Suppressor macrophage treated with lipopolysaccharide for 4 hours (primary cell): ENCODE measurements around the gene PLCD1.
"Not testable (repeated sequence)": the region's sequence is repeated elsewhere in the genome, so short reads cannot be mapped to it uniquely, and the experiment has no call there.

ENCODE experiments used
- DNase-seq: peaks from one replicate; pipeline ENCODE4 v3.0.0-alpha.2; 2020

Gene PLCD1

DNA sequence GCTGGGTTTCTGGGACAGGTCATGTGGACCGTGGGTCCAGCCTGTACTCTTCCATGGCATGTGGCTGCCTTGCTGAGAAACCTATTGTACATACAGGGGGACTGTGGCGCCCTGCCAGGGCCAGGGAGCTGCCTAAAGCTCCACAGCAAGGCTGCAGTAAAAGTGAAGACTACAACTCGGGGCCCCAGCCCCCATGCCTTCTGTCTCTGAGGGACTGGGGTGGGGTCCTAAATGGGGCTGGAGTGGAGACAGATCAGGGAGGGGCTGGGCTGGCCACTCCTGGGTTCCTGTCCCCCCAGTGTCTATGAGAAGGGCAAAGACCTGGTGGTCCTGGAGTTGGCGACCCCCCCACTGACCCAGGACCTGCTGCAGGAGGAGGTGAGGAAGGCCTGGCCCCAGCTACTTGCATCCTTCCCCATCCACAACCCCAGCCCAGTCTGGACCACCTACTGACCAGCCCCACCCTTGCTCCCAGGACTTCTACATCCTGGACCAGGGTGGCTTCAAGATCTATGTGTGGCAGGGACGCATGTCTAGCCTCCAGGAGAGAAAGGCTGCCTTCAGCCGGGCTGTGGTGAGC lies 31.6 kb downstream of the PLCD1 start:
- DNase-seq, result no peak

DNA sequence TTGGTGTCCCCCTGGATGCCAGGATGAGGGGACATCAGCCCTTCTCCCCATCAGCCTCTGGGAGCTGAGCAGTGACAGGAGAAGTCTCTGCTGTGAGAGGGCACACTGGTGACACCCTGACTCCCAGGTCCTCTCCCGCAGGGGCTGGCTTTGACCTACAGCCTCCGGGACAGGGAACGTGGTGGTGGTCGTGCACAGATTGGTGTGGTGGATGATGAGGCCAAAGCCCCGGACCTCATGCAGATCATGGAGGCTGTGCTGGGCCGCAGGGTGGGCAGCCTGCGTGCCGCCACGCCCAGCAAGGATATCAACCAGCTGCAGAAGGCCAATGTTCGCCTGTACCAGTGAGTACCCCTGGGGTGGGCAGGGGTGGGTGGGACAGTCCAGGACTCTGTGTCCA lies 32.1 kb downstream of the PLCD1 start:
- DNase-seq, result no peak

DNA sequence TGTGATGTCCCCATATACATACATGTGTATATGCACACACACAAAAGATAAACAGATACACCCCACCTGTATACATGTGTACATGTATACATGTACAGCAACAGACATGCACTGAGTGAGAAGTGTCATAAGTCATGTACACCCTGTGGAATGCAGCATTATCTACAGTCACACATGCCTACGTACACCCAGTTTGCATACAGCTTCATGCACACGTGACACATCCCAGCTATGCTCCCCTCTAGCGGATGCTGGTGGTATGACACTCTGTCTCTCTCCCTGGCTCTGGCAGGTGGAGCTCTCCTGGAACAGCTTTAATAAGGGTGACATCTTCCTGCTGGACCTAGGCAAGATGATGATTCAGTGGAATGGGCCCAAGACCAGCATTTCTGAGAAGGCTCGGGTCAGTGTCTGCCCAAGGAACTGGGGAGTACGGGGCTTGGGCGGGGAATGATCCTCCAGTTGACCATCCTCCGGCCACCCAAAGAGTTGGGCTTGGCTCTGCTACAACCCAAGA lies 32.6 kb downstream of the PLCD1 start:
- DNase-seq, result peak; percentile 84

DNA sequence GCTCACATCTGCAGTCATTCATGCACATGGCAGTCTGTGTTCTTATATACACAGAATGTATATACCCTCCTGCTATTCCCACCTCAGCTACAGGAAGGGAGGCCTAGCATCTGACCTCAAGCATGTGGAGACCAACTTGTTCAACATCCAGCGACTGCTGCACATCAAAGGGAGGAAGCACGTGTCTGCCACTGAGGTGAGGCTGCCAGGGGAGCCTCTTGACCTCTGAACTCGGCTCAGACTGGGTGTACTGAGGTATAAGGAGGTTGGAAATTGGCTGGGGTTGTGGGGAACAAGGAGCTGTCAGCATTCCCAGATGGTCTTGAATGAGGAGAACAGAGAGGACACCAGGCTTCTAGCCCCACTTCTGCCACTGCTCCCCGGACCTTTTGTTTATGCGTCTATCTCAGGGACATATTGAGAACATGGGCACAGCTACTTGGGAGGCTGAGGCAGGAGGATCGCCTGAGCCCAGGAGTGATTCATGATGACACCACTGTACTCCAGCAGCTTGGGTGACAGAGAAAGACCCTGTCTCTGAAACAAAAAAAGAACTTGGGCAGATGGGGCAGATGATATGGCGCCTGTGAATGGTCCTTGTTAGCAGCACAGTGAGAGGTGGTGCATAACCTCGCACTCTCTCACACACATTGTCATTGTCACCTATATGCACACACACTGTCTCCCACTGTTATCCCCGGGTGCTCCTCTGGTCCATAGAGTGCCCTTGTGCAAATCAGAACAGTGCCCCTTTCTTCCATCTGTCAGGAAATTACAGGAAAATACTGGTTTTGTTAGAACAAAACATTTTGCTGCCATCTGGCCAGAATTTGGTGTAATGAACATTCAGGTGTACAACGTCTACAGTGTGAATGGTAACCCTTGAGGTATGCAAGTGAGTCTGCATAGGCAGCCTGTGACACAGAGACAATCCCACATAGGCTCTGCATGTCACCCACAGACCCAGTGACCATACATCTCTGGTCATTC lies 33.5 kb downstream of the PLCD1 start:
- DNase-seq, result no peak

DNA sequence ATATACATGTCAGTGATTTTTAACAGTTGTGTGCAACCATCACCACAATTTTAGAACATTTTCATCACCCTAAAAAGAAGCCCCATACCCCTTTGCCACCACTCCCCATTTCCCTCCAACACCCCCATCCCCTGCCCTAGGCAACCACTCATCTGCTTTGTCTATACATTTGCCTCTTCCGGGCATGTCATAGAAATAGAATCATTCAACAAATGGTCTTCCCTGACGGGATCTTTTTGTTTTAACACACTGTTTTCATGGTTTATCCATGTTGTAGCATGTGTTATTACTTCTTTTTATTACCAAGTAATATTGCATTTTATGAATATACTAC lies 34.8 kb downstream of the PLCD1 start:
- DNase-seq, result no peak

DNA sequence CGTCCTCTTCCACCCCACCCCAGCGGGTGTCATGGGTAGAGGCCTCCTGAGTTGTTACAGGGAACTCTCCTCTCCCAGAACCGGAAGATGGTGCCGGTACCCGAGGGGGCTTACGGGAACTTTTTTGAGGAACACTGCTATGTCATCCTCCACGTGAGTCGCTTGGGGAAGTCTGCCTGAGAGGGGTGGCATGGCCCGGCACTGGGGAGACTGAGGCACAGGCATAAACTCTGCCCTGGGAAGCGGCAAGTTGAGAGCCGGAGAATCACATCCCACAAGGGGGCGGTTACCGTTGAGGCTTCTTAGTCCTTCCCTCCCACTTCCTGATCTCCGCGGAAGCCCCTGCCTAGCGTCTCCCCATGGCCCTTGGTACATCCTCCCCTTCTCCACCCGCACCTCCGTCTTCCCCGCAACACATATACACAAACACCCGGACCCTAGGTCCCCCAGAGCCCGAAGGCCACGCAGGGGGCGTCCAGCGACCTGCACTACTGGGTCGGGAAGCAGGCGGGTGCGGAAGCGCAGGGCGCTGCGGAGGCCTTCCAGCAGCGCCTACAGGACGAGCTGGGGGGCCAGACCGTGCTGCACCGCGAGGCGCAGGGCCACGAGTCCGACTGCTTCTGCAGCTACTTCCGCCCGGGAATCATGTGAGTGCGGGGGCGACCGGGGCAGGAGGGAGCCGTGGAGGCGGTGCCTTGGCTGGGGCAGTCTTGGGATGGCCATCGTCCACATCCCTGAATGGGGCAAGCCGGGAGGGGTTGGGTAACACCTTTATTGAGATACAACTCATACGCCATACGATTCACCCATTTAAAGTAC lies 35.4 kb downstream of the PLCD1 start:
- peak; percentile 88 for DNase-seq

DNA sequence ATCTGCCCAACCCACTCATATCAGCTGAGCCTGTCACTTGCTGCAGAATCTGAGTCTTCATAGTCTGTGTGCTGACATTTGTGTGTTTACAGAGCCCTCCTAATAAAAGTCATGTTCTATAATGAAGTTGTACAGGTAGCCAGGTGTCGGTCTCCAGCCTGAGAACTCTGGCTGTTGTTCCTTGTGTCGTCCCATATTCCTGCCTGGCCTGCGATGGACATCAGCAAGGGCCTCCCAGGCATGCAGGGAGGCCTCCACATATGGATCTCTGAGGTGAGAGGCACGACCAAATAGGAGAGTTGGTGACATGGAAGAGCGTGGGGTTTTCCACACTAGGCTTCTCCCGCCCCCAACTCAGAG lies 36.0 kb downstream of the PLCD1 start:
- DNase-seq, result no peak

DNA sequence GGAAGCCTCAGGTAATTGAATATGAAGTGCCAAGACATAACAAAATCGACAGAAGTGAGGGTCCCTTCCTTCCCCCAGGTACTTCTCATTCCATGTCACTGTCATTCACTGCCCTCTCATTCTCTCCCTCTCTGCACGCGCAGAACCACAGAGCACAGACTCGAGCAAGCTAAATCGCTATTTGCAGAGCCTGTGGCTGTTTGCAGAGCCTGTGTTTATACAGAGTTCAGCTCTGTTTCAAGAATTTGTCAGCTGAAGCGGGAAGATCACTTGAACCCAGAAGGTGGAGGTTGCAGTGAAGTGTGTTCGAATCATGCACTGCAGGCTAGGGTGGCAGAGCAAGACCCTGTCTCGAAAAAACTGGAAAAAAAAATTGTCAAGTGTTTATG lies 36.4 kb downstream of the PLCD1 start:
- no peak for DNase-seq

DNA sequence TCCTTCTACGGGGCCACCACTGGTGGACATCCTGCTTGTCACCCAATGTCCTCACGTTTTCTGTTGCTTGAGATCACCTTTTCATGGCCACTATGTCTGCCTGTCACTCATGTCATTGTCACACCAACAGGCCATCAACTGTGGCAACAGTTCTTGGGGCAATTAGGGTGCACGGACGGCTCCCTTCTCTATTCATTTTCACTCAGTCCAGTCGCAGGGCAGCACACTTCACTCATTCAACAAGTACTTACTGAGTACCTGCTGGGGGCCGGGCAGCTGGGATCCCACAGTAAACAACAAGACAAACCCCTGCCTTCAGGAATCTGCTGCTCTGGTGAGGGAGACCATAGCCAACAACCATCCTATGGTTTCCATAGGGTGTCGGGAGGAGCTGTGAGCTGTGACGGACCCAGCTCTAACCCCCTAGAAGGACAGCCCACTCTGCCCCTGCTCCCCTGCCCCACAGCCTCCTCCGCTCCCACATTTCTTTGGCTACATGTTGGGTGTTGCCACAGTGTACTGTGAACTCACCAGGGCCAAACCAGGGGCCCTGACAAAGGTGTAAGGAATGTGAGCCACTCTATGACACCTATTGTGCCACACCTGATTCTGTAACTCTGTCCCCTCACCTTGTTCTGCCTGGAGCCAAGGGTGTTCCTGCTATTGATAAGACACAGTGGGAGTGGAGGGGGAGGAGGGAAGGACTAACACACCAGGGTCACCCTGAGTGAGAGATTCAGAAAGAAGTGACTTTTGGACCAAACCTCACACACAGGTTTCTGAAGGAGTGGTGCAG lies 37.0 kb downstream of the PLCD1 start:
- DNase-seq, result no peak

DNA sequence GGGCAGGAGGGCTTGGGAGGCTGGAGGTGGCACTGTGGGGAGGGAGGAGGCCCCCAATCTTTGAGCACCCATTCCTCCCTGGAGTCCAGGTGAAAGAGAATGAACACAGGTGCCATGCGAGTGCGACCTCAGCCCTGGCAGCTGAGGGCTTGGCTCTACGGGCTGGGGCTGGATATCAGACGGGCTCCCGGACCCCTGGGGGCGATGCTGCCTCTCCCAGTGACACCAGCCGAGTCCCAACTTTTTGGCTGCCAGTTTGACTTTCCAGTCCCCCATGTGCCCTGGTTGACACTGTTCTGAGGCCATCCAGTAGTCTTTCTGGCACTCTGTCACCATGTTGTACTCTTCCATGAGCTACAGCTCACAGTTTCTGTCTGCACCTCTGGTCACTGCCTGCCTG lies 37.6 kb downstream of the PLCD1 start:
- DNase-seq, result no peak

DNA sequence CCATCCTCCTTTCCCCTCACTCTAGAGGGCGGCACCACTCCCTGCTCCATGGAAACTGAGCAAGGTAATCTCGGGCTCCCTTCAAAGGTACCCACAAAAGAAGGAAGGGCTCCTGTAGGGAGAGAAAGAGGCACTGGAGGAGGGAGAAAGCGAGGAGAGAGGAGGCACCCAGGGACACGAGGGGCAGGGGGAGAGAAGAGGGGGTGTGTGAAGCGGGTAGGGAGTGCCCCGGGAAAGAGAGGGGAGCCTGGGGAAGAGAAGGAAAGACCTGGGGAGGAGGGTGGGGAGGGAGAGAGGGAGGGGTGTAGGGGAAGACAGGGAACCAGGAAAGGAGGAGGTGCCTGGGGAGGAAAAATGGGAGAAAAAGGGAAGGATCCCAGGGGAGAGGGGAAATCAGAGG lies 38.3 kb downstream of the PLCD1 start:
- DNase-seq, result no peak

DNA sequence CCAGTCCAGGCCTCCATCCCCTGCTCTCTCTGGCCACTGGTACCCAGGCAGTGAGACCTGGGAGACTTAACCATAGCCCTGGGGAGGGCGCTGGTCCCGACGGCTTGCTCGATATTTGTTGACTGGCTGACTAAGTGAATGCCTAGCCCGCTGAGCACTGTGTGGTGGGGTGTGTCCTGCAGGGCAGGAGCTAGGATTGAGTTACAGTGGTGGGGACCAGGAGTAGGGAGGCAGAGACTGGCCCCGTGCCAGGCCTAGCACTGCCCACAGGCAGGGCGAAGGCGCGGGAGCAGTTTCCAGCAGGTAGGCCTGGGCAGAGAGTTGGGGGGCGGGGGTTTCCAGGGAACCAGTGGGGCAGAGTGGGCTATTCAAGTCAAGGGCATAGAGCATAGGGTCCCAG lies 38.9 kb downstream of the PLCD1 start, which contains the start of gene VILL:
Gene VILL (plus strand): TSS at position 260 of the 400 bp plus-strand sequence. CDS start 2,887 bp downstream, outside the sequence.
- DNase-seq, result no peak

DNA sequence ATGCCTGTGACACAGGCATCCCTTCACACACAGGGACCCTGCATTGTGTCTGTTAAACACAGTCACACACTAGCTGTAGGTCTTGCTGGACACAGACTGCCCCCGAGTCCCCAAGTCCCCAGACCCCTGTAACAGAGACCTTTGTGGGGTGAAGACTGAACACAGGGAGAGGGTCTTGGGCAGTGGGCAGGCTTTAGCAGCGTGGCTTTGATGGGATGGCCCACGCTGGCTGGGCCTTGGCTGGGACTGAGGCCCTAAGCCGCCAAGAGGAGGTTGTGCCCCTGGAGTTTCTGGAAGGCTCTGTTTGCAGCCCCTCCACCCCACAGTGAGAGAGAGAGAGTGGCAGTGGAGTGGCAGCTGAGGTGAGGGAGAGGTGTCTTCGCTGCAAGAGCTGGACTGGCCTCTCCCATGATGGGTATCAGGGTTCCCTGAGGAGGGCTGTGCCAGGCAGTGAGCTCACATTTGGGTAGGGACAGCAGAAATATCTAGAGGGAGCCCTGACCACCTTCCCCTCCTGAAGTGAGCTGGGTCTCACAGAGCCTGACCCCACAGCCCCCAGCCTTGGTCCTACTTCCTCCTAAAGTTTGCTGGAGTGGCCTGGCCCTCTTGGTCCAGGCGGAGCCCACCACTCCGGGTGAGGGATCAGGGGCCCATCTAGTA lies 39.5 kb downstream of the PLCD1 start:
- DNase-seq, result no peak

DNA sequence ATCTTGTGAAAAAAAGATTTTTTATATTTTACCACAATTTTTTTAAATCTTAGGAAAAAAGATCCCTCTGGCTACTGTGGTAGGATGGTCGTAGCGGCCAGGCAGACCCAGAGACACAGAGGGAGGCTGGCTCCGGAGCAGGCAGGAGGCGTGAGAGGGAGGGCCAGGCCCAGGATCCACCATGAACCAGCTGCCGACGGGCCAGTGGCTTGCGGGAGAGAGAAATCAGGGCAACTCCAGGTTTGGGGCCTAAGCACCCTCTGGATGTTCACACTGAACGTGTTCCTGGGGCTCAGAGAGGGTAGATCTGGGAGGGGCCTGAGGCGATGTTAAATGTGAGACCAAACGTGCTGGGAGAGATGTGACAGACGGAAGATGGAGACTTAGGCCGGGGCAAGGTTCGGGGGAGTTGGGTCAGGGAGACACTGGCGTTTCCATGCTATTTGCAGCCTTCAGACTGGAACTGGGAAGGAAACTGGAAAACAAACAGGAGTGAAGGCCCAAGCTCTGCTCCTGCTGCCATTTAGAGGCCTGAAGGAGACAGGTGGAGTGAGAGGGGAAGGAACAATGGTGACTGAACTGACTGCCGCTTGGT lies 40.4 kb downstream of the PLCD1 start:
- DNase-seq, result no peak

DNA sequence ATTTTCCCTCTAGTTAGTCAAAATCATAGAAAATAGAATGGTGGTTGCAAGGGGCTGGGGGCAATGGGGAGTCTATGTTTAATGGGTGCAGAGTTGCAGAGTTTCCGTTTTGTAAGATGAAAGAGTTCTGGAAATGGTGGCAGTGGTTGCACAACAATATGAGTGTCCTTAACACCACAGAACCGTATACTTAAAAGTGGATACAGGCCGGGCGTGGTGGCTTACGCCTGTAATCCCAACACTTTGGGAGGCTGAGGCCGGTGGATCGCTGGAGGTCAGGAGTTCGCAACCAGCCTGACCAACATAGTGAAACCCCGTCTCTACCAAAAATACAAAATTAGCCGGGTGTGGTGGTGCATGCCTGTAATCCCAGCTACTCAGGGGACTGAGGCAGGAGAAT lies 41.1 kb downstream of the PLCD1 start:
- DNase-seq, result not testable (repeated sequence)

DNA sequence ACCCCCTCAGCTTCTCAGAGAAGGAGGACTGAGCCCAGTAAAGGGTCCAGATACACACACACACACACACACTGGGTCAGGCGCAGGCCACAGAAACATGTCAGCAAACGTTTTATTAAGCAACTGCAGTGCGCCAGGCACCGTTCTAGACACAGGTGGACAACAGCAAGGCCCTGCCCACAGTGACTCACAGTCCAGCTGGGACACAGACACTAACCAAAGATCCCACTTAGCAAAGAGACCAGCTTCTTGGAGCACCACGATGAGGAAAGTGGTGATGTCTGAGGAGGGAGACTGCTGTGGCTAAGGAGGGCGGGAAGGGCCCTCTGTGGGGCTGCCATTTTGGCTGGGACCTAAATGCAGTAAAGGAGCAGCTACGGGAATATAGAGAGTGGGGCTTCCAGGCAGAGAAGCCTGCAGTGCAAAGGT lies 41.7 kb downstream of the PLCD1 start:
- no peak for DNase-seq

DNA sequence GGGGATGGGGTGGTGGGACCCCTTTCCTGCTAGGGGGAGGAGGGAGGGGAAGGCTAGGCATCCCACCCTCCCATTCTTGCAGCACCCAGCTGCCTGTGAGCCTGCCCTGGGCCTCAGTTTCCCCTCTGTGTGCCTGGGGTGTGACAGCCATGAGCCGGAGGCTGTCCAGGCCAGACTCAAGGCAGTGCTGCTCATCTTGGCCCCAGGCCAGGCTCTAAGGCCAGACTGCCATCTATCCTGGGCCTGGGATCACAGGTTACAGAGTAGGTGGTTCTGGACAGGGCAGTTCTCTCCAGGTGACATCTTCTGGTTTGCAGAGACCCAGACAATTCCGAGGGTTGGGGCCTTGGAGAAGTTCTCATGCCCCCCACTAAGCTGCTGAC lies 42.1 kb downstream of the PLCD1 start:
- no peak for DNase-seq

DNA sequence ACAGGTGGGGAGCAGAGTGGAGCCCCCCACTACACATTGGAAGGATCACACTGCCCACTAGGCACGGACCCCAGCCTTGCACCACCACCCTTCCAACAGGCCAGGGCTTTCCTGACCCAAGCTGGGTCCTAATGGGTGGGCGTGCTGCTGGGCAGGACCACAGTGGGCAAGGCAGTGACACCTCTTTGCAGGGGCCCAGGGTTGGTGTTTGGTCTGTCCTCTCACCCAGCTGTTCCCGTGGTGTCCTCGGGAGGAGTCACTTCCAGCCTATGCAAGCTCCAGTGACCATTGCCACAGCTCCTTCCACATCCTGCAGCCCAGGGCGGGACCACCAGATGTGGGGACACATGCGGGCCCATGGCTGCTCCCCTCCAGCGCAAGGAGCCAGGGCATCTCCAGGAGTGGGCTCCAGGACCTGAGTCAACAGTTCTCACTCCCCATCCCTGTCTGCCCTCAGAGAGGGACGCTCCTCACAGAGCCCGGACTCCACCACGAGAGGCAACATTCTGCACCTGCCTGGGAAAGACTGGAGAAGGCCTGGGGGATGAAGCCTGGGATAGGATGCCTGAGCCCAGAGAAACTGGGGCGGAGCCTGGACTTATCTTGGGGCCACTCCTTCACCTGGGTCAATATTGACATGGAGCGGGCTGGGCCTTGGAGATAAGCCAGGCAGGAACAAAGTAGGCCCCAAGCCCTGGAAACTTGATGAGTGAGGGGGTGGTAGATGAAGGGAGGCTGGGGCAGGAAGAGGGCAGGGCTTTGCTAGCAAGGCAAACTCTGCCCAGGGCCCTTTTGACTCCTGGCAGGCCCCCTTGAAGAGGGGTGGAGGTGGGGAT lies 42.7 kb downstream of the PLCD1 start:
- DNase-seq, result no peak

DNA sequence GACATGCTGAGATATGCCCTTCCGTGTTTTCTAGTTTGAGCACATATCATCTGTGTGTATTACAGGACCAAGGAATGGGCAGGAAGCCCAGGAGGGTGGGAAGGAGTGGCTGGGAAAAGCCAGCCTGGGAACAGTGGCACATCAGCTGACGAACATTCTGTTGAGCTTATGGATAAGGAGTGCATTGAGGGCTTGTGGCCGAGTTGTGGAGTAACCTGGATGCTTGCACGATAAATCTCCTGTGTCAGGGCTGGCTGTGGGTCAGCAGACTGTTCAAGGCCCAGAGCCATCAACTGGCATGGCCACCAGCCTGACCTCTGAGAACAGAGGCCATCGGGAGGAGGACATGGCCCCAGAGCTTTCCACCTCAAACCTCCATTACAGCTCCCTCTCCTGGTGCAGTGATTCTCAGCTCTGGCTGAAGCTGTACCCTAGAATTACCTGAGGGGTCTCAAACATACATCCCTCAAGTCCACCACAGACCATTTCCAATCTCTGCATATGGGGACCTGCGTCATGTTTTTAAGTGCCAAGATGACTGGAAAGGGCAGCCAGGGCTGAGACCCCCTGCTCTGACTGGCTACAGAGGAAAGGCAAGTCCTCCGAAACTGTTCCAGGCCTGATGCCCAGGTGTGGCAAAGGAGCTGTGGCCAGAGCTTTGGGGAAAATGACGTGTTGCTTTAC lies 43.7 kb downstream of the PLCD1 start:
- DNase-seq, result no peak

DNA sequence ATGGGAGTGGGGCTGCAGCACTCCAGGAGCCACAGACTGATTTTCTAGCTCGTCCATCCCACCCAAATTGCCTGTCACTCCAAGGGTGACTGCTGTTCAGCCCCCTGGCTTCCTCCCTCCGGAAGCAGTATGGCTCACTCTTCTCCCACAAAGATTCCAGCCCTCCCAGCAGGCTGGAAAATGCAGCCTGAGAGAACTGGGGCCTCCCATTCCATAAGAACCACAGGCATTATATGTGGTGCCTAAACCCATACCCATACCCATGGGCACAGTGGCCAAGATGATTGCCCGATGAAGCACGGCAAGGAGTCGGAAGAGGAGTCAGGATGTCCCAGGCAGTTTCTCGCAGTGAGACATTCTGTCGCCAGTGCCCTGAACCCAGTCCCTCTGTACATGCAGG lies 44.8 kb downstream of the PLCD1 start:
- DNase-seq, result no peak
